DMS 273 treated with DMSO at 0.1 percent for 48 hours (cell line): ENCODE data around the gene PRKACA.
"Not testable (repeated sequence)": the region's sequence is repeated elsewhere in the genome, so short reads cannot be mapped to it uniquely, and the experiment has no call there.

Source experiments
- DNase-seq: peaks from one replicate; lab custom pipeline; 2025; lab: John Stamatoyannopoulos, UW

The PRKACA gene

GRCh38 chr19:14070268-14071050, 47.1 kb downstream of the PRKACA start:
- DNase-seq, result no peak

DNA sequence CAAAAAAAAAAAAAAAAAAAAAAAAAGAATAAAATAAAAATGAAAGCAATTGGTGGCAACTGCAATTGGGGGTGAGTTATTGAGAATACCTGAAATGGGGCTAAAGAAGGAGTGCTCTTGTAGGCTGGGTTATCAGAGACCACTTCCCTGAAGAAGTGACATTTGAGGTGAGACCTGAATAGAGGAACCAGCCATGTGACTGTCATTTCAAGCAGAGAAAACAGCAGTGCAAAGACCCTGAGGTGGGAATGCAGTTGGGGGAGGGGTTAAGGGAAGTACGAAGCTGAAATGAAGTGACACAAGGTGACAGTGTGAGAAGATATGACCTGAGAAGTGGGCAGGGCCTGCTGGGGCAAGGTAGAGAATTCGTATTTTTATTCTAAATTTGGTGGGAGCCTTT, 51.4 kb downstream of the PRKACA start:
- no peak for DNase-seq

GRCh38 chr19:14063105-14063504, 54.5 kb downstream of the PRKACA start:
- no peak for DNase-seq

DNA sequence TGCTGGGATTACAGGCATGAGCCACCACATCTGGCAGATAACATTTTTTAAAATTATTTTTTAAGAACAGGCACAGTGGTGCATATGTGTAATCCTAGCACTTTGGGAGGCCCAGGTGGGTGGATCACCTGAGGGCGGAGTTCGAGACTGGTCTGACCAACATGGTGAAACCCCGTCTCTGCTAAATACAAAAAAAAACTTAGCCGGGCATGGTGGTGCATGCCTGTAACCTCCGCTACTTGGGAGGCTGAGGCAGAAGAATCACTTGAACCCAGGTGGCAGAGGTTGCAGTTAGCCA, 55.1 kb downstream of the PRKACA start:
- DNase-seq, result no peak

DNA sequence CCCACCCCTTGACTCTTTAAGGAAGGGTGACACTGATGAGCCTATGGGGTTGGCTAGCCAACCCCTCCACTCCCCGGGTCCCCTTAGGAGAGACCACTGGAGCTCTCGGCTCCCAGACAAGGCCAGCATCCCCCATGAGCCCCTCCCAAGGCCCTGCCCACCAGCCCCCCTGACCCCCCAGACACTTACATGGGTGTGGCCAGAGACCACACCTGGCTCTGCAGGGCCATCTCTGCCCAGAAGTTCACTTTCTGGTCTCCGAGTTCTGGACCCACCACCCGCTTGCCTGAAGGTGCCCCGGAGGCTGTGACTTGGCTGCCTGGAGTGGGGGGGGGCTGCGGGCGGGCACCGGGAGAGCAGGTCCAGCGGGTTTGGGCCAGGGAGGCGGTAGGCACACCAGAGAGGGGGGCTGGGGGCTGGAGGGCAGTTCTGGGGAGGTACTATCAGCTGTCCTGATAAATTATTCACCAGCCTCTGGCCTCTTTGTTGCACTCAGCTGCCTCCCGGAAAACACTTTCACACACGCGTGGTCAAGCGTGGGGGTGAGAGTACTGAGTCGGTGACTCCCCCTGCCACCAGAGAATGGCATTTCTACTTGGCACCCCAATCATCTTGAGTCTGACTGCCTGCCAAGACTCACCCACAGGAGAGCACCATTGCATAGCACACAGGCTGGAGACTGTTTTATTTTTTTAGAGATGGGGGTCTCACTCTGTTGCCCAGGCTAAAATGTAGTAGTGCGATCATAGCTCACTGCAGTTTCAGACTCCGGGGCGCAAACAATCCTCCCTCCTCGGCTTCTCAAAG, 55.6 kb downstream of the PRKACA start, which contains the start of gene PALM3:
Gene PALM3 (minus strand): TSS at position 326 of the 807 bp plus-strand sequence. CDS start 96 bp downstream, at position 230.
- no peak for DNase-seq

GRCh38 chr19:14061081-14061749, 56.3 kb downstream of the PRKACA start:
- DNase-seq, result no peak

- DNase-seq, result no peak
Measured at GRCh38 chr19:14059652-14060155, 57.9 kb downstream of the PRKACA start.

- DNase-seq, result no peak
Measured at GRCh38 chr19:14059093-14059480, 58.5 kb downstream of the PRKACA start.

GRCh38 chr19:14058182-14059092, 59.1 kb downstream of the PRKACA start:
- no peak for DNase-seq

DNA sequence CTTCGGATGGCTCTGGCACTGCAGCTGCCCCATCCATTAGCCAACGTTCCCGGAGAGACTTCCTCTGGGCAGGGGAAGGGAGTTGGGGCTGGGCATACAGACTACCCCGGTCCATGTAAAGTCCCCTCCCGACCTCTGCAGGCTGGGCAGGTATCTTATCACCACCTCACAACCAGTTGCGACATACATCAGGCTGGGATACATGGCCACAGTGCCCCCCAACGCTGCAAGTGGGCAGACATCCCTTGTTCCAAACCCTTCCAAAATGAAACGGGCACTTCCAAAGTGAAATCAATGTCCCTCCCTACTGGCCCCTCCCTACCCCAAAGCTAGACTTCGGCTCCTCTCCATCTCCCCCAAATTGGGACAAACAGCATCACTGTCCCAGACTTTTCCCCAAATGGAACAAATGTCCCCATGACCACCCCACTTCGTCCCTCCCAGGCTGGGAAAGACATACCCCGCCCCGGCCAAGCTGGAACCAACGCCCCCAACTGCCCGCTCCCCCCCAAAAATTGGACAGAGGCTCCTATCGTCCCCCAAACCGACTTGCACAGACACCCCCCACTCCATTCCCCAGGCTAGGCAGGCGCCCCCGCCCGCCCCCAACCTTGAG, 60.7 kb downstream of the PRKACA start:
- DNase-seq, result no peak

GRCh38 chr19:14056069-14056666, 61.4 kb downstream of the PRKACA start:
- DNase-seq, result no peak

DNA sequence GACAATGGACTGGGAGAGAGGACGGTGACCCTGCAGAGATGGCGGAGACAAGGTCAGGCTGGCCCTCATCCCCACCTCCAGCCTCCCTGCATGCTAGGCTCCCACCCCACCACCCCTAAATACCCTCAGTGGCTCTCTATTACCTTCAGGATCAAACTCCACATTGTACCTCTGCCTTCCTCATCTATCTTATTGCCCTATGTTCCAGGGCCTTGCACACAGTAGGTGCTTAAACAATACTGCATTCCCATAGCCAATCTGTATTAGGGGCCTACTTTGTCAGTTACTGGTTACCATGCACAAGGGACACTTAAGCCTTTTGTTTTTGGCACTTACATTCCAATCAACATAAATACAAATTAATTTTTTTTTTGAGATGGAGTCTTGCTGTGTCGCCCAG, 62.2 kb downstream of the PRKACA start:
- no peak for DNase-seq

DNA sequence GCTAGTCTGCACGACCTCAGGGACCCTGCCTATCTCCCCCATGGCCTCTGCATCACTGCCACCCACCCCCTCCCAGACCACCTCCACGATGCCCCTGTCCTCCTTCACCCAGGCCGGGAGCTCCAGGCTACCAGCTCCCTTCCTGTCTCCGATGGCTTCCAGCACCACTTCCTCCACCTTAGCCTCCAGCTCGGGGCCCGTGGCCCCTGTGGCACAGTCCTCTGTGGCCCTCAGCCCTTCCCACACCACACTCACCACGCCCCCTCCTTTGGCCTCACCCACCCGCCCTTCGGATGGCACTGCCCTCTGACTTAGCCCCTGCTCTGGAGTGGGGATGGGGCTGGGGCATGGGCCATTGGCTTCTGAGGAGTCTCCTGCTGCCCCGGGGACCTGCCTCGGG, 62.8 kb downstream of the PRKACA start:
- no peak for DNase-seq

DNA sequence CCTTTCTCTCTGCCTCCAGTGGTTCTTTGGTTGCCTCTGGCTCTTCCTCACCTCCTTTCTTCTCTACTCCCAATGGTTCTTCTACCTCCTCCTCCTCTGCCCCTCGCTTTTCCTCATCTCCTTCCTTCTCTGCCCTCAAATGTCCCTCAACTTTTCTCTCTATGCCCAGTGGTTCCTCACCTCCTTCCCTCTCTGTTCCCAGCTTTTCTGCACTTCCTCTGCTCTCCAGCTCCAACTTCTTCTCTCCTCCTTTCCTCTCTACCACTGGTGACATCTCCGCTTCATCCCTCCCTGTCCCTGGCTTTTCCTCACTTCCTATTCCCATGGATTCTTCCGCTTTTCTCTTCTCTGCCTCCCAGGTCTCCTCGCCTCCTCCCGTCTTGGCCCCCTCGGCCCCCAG, 63.5 kb downstream of the PRKACA start:
- DNase-seq, result no peak

- DNase-seq, result no peak
Measured at GRCh38 chr19:14053500-14053899, 64.1 kb downstream of the PRKACA start.

DNA sequence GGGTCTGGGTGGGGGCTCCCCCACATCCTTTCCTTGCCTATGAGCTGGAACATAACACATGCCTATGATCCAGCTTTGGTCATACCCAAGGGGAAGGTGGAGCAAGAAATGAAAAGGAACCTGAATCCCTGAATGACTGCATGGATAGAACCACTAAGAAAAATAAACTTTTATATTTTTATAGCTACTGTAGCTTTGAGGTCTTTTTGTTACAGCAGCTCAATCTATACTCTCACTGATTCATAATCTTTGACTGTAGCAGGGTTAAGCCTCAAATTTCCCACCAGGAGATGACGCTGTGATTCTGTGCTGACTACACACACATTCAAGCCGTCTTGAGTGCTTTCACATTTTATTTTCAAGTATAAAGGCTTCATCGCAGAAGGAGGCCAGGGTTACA, 64.5 kb downstream of the PRKACA start:
- DNase-seq, result no peak

- no peak for DNase-seq
Measured at GRCh38 chr19:14052470-14052869, 65.1 kb downstream of the PRKACA start.

DNA sequence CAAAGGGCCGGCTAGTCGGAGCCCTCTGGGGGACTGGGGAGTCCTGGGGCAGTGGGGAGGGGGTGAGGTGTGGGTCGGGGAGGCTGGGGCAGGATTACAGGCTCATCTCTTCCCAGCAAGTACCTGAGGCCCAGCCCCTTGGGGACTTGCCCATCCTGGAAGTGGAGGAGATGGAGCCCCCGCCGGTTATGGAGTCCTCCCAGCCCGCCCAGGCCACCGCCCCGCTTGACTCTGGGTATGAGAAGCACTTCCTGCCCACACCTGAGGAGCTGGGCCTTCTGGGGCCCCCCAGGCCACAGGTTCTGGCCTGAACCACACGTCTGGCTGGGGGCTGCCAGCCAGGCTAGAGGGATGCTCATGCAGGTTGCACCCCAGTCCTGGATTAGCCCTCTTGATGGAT, 65.6 kb downstream of the PRKACA start:
- no peak for DNase-seq

DNA sequence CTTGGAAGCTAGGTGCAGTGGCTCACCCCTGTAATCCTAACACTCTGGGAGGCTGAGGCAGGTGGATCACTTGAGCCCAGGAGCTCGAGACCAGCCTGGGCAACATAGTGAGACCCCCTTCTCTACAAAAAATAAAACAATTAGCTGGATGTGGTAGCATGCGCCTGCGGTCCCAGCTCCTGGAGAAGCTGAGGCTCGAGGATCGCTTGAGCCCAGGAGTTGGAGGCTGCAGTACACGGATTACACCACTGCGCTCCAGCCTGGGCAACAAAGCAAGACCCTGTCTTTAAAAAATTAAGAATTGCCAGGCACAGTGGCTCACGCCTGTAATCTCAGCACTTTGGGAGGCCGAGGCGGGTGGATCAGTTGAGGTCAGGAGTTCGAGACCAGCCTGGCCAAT, 66.6 kb downstream of the PRKACA start:
- DNase-seq, result not testable (repeated sequence)

DNA sequence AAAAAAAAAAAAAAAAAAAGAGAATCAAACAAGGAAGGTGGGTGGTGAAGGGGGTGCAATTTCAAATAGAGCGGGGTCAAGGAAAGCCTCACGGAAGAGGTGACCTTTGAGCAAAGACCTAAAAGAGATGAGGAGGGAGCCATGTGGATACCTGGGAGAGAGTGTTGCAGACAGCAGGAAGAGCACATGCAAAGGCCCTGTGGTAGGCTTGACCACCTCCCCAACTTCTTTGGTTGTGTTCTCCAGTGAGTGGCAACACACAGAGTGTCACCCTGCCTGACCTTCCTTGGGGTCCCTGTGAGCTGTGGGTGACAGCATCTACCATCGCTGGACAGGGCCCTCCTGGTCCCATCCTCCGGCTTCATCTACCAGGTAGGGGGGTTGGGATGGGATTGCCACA, 67.0 kb downstream of the PRKACA start:
- no peak for DNase-seq
